ENCODE data around the gene GATB.

Gene GATB

DNA sequence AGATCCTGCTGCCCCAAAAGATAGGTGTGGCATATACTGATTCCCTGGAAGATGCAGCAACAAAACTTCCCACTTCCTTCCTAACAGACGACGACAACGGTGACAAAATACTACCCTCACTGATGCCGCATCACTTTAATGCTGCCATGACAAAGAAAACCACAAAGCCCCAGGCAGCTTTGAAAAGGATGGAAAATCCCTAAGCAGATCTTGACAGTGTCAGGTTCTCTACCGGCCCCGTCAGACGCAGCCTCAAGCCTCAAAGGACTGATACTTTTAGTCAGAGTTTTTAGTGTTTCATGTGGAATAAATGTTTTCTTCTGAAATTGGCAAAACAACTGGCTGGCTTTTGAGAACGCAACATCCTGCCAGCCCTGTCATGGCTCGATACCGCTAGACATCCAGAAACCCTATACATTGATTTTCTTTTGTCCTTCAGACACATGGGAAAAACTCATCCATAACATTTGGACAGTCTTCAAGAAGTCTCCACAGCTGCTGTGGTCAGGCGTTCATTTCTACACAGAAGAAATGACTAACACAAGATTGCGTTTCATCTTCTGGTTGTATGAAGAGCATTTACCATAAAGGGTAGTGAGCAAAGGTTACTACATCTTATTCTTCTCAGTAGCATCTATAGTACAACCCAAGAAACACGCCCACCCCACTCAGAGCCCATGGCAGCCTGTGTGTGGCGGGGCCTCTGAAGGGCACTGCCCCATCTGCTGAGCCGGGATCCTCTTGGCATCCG lies 60.1 kb downstream of the GATB start:
- DNase-seq (ENCODE audit: low read depth), result no peak
- TF ChIP-seq, protein P1, sequence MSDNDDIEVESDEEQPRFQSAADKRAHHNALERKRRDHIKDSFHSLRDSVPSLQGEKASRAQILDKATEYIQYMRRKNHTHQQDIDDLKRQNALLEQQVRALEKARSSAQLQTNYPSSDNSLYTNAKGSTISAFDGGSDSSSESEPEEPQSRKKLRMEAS (IDR thresholded peaks at IDR 0.05; ENCODE audit: low read depth, low read length), result no peak
- TF ChIP-seq, protein P2, sequence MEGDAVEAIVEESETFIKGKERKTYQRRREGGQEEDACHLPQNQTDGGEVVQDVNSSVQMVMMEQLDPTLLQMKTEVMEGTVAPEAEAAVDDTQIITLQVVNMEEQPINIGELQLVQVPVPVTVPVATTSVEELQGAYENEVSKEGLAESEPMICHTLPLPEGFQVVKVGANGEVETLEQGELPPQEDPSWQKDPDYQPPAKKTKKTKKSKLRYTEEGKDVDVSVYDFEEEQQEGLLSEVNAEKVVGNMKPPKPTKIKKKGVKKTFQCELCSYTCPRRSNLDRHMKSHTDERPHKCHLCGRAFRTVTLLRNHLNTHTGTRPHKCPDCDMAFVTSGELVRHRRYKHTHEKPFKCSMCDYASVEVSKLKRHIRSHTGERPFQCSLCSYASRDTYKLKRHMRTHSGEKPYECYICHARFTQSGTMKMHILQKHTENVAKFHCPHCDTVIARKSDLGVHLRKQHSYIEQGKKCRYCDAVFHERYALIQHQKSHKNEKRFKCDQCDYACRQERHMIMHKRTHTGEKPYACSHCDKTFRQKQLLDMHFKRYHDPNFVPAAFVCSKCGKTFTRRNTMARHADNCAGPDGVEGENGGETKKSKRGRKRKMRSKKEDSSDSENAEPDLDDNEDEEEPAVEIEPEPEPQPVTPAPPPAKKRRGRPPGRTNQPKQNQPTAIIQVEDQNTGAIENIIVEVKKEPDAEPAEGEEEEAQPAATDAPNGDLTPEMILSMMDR (IDR thresholded peaks at IDR 0.05; ENCODE audit: low read depth, low read length), result no peak
- TF ChIP-seq MYC (IDR thresholded peaks at IDR 0.05; ENCODE audit: low read depth, low read length) (no peak), POLR2A (IDR thresholded peaks at IDR 0.05; ENCODE audit: extremely low read depth, insufficient read length) (no peak)

DNA sequence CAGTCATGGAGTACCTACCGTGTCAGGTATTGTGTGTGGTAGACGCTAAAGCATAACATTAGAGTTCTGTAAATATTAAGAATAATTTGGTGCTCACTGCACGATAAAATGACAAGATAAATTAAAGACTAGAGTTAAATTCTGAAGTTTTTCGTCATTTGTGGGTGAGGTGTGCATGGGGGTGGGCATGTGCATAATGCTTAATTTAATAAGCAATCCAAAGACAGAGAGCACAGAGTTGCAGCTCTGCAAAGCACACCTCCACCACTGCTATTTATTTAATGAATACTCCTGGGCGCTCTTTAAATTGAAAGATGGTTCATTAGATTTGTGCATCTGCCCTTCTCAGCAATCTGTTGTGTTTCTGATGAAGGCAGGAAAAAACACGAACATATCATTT lies 62.6 kb downstream of the GATB start:
- TF ChIP-seq, protein P1 (IDR thresholded peaks at IDR 0.05; ENCODE audit: low read depth, low read length), result no peak
- TF ChIP-seq, protein P2 (IDR thresholded peaks at IDR 0.05; ENCODE audit: low read depth, low read length), result no peak
- no peak for TF ChIP-seq MYC (IDR thresholded peaks at IDR 0.05; ENCODE audit: low read depth, low read length)
- no peak for TF ChIP-seq POLR2A (IDR thresholded peaks at IDR 0.05; ENCODE audit: extremely low read depth, insufficient read length)

More for the DNA sequence above, 60.1 kb downstream of the GATB start:
- H3K4me3 ChIP-seq (ENCODE audit: low read depth, low read length), result no peak overlapping the region

DNA sequence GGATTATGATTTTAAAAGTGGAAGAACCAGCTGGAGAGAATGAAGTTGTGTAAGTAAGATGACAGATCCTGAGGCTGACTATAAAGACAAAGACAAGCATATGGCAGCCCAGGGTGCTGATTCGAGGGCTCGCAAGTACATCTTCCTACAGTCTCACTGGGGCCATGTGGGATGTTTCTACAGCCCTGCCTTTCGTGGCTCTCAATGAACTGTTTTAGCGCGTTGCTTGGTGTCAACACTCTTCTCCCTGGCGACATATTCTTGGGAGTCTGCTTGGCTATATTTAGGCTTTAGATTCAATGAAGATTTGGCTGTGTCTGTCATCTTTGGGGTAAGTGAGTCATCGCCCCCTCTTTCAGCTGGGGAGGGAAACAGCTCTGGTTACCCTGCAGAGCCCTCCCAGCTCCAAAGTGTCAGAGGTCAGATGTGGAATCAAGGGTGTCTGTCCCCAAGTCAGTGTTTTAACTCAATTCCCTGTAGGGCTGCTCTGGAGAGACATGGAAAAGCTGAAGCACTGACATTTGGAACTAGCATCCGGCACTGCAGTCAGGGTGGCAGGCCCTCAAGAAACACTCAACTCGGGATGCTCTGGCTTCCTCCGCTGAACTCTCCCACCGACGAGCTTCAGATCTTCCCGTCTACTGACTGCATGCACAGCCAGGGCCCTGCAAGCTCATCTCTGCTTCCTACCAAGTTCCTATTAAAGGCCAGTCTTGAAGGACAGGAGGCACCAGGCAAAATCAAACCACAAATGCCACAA lies 65.7 kb downstream of the GATB start:
- TF ChIP-seq, protein P1 (IDR thresholded peaks at IDR 0.05; ENCODE audit: low read depth, low read length), result no peak
- TF ChIP-seq, protein P2 (IDR thresholded peaks at IDR 0.05; ENCODE audit: low read depth, low read length), result no peak
- TF ChIP-seq POLR2A (IDR thresholded peaks at IDR 0.05; ENCODE audit: extremely low read depth, insufficient read length) (no peak), MYC (IDR thresholded peaks at IDR 0.05; ENCODE audit: low read depth, low read length) (no peak)
- H3K4me3 ChIP-seq (ENCODE audit: low read depth, low read length), result no peak overlapping the region
- DNase-seq (ENCODE audit: low read depth), result peak; percentile 7

More for the DNA sequence above, 62.6 kb downstream of the GATB start:
- DNase-seq (ENCODE audit: low read depth), result no peak
- H3K4me3 ChIP-seq (ENCODE audit: low read depth, low read length), result no peak overlapping the region

DNA sequence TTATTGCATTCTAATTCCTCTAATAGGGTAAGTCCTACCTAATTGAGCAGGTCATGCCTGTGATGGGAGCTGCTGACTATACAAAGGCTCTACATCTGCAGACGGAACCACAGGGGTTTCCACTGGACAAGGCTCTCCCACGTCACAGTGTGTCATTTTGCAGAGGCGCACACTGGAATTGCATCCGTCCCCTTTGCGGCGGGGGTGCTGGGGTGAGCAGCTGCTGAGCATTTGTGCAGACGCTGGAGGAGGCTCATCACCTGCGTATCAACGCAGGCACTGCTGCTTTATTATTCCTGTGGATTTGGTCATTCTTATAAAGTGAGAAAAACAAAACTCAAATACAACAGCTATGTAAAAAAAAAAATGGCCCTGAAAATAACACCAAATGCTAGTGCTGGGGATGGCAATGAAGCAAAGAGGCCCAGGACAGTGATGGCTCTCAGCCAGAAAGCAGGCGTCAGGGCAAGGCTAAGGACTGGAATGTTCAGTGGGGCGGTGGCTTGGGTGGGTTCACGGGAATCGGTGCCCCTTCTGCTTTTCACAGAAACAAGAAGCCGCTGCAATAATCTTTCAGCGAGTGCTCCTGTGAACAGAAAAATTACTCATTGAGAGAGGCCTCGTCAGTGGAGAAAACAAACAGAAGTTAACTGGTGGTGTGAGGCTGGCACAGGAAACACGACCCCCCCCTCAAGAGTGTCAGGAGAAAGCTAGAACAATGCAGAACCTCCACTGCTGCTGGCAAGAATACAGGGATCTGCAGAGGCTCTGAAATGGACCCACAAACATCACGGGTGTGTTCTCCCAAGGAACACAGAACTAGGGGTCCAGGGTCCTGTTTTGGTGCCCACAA lies 67.8 kb downstream of the GATB start:
- H3K4me3 ChIP-seq (ENCODE audit: low read depth, low read length), result no peak overlapping the region
- no peak for DNase-seq (ENCODE audit: low read depth)
- TF ChIP-seq, protein P2 (IDR thresholded peaks at IDR 0.05; ENCODE audit: low read depth, low read length), result no peak
- TF ChIP-seq MYC (IDR thresholded peaks at IDR 0.05; ENCODE audit: low read depth, low read length) (no peak), POLR2A (IDR thresholded peaks at IDR 0.05; ENCODE audit: extremely low read depth, insufficient read length) (no peak)
- TF ChIP-seq, protein P1 (IDR thresholded peaks at IDR 0.05; ENCODE audit: low read depth, low read length), result no peak

DNA sequence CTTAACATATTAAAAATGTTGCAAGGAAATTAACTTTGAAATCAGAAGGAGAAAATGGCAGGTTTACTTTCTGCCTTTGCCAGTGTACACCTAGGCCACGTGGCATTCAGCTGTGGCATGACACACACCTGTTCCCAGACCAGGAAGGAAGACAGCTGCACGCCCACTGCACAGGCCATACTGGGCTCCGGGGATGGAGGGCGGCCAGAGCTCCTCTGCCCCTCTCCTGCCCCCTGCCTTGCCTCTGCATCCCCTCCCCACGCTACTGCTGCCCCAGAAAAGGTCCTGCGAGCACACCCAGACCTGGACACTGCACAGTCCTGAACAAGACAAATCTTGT lies 68.4 kb downstream of the GATB start:
- TF ChIP-seq, protein P2 (IDR thresholded peaks at IDR 0.05; ENCODE audit: low read depth, low read length), result no peak
- TF ChIP-seq POLR2A (IDR thresholded peaks at IDR 0.05; ENCODE audit: extremely low read depth, insufficient read length) (no peak), MYC (IDR thresholded peaks at IDR 0.05; ENCODE audit: low read depth, low read length) (no peak)
- TF ChIP-seq, protein P1 (IDR thresholded peaks at IDR 0.05; ENCODE audit: low read depth, low read length), result no peak
- DNase-seq (ENCODE audit: low read depth), result no peak

More for the DNA sequence above, 68.4 kb downstream of the GATB start:
- no peak overlapping the region for H3K4me3 ChIP-seq (ENCODE audit: low read depth, low read length)

All from NB4 (cell line).